IMR-90 (cell line): ENCODE data around the gene SYDE2.

Experiments used
- BHLHE40 ChIP-seq: fragments of 150-350 bp; IDR thresholded peaks from 2 replicates; pipeline ENCODE4 v1.6.1; 2016; ENCODE audit warnings: mild to moderate bottlenecking, low read depth, low read length
- CEBPB ChIP-seq: IDR thresholded peaks from 2 replicates; pipeline ENCODE4 v1.6.1; 2012; ENCODE audit warnings: low read depth, low read length, improper control_type of control experiment
- CHD1 ChIP-seq: IDR thresholded peaks from 2 replicates; pipeline ENCODE4 v1.6.1; 2012; ENCODE audit warnings: low read depth, low read length, improper control_type of control experiment
- MAFK ChIP-seq: IDR thresholded peaks from 2 replicates; pipeline ENCODE4 v1.6.1; 2012; ENCODE audit warnings: low read depth, low read length, improper control_type of control experiment
- MXI1 ChIP-seq: IDR thresholded peaks from 2 replicates; pipeline ENCODE4 v1.6.1; 2012; ENCODE audit warnings: low read depth, mild to moderate bottlenecking, low read length, moderate library complexity, borderline replicate concordance
- NFE2L2 ChIP-seq: fragments of 150-350 bp; IDR thresholded peaks from 2 replicates; pipeline ENCODE4 v1.6.1; 2016; ENCODE audit warnings: low read depth, mild to moderate bottlenecking, low read length
- POLR2A ChIP-seq: IDR thresholded peaks from 2 replicates; pipeline ENCODE4 v1.6.1; 2012; ENCODE audit warnings: mild to moderate bottlenecking, low read depth, low read length
- RAD21 ChIP-seq: IDR thresholded peaks from 2 replicates; pipeline ENCODE4 v1.6.1; 2012; ENCODE audit warnings: low read length, improper control_type of control experiment
- RCOR1 ChIP-seq: IDR thresholded peaks from 2 replicates; pipeline ENCODE4 v1.6.1; 2012; ENCODE audit warnings: mild to moderate bottlenecking, low read length, improper control_type of control experiment; ENCODE audit not compliant: insufficient replicate concordance
- RFX5 ChIP-seq: IDR thresholded peaks from 2 replicates; pipeline ENCODE4 v1.8.0; 2012; ENCODE audit warnings: low read depth, mild to moderate bottlenecking, low read length, moderate library complexity
- TF ChIP-seq, protein P1 (sequence below): conservative IDR thresholded peaks from 2 replicates; pipeline ENCODE4 v1.5.1; 2012; ENCODE audit warnings: mild to moderate bottlenecking, low read depth, low read length, improper control_type of control experiment
- TF ChIP-seq, protein P2 (sequence below): fragments of 150-350 bp; IDR thresholded peaks from 2 replicates; pipeline ENCODE4 v1.6.1; 2017; ENCODE audit warnings: mild to moderate bottlenecking, antibody characterized with exemption, low read length, low read depth

DNA sequence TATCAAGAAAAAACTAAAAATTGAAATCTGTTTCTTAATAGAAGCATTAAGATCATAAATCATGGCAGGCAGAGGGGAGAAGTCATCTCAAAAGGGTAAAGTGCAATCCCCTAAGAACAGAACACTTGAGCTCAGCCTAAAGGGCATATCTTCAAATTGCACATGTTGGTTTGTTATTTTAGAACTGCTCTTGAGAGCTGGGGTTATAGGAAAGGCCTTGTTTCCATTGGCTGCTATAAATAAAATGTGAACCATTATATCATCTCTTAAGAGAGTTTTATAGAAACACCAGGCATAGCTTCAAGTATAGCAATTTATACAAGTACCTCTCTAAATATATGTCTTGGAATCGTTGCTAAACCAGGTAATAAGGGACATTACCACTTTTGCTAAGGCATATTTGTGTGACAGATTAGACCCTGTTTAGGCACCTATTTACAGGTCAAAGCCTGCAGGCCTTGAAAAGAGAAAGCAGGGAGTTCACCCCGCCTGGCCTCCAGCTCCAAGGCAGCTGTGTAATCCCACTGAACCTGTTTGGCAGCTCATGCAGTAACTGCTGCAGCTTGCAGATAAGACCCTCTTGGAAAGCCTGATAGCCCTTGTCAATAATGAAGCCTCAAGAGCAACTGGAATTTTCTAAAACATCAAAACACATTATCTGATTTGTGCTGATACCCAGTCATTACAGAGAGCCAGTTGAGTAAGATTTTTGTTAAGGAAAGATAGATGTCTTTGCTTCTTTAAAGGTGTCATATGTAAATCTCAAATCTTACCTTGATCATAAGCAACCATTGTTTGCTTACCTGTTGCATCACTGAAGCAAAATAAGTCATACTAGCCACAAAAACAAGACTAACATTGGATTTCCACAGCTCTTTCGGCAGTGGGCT, 24.2 kb upstream of the SYDE2 start:
- TF ChIP-seq CEBPB = no peak
- no peak for TF ChIP-seq RCOR1
- TF ChIP-seq, protein P1, sequence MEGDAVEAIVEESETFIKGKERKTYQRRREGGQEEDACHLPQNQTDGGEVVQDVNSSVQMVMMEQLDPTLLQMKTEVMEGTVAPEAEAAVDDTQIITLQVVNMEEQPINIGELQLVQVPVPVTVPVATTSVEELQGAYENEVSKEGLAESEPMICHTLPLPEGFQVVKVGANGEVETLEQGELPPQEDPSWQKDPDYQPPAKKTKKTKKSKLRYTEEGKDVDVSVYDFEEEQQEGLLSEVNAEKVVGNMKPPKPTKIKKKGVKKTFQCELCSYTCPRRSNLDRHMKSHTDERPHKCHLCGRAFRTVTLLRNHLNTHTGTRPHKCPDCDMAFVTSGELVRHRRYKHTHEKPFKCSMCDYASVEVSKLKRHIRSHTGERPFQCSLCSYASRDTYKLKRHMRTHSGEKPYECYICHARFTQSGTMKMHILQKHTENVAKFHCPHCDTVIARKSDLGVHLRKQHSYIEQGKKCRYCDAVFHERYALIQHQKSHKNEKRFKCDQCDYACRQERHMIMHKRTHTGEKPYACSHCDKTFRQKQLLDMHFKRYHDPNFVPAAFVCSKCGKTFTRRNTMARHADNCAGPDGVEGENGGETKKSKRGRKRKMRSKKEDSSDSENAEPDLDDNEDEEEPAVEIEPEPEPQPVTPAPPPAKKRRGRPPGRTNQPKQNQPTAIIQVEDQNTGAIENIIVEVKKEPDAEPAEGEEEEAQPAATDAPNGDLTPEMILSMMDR = no peak
- no peak for TF ChIP-seq POLR2A
- TF ChIP-seq MAFK = no peak
- TF ChIP-seq NFE2L2 = no peak
- no peak for TF ChIP-seq CHD1
- TF ChIP-seq MXI1 = no peak
- TF ChIP-seq RFX5 = no peak
- no peak for TF ChIP-seq RAD21
- TF ChIP-seq BHLHE40 = no peak
- TF ChIP-seq, protein P2, sequence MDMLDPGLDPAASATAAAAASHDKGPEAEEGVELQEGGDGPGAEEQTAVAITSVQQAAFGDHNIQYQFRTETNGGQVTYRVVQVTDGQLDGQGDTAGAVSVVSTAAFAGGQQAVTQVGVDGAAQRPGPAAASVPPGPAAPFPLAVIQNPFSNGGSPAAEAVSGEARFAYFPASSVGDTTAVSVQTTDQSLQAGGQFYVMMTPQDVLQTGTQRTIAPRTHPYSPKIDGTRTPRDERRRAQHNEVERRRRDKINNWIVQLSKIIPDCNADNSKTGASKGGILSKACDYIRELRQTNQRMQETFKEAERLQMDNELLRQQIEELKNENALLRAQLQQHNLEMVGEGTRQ = no peak
